Stromal cell of bone marrow (primary cell): ENCODE results near the gene PFKL.

Experiments used
- DNase-seq: peaks from one replicate; pipeline ENCODE4 v3.0.0-alpha.2; 2012; ENCODE audit warnings: low read depth

Gene PFKL

DNA sequence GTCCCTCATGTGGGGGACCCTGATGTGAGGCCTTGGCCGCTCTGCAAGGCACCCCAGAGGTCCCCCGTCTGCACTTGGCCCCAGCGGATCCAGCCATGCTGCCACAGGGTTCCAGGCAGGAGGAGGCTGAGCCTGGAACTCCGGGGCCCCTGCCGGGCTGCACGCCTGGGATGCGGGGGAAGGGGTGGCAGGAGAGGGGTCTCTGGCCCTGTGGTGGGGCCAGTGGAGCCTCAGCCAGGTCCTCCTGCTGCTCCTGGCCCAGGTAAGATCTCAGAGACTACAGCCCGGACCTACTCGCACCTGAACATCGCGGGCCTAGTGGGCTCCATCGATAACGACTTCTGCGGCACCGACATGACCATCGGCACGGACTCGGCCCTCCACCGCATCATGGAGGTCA is 12.9 kb downstream of the PFKL start:
- no peak for DNase-seq

GRCh38 chr21:44313451-44313850 is 13.6 kb downstream of the PFKL start:
- DNase-seq, result no peak

GRCh38 chr21:44314128-44314527 is 14.3 kb downstream of the PFKL start:
- no peak for DNase-seq

- no peak for DNase-seq
These were observed 14.7 kb downstream of the PFKL start for GRCh38 chr21:44314561-44314960.

DNA sequence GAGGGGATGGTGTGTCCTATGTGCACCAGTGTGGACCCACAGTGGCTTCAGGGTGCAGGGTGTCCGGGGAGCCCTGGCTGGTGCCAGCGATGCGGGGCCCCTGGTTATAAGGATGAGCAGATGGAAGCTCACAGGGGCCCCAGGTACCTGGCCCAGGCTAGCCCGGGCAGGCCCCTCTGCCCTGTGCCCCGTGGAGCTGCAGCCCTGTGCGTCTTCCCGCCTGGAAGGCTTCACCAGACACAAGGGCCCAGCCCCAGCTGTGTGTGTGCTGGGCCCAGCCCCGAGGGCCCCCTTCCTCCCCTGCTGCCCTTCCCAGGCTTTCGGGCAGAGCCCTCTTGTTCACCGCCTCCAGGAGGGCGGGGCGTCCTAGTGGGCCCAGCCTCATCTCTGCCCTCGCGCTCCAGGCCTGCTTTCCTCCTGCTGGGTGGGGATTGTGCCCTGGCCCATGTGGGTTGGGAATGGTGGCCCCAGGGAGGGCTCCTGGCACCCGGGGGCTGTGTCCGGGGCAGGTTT is 15.9 kb downstream of the PFKL start:
- DNase-seq, result no peak

- DNase-seq, result no peak
These were observed 16.5 kb downstream of the PFKL start for GRCh38 chr21:44316277-44316900.

- DNase-seq, result no peak
These were observed 17.5 kb downstream of the PFKL start for GRCh38 chr21:44317241-44317782.

DNA sequence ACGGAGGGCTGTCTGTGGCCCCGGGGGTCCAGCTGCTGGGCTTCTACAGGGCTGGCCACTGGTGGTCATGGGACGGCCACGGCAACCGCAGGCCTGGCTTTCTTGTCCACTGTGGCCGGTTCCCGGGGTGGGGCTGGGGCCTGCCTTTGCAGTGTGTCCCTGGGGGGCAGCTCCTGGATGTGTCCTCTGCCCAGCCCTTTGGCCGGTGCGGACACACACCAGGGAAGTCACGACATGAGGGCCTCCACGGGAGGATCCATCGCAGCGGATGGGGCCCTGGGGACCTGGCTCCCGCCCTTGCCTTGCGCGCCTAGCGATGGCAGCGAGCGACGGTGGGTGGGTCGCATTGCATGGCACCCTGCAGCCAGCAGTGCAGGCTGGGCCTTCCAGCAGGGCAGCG is 18.0 kb downstream of the PFKL start:
- no peak for DNase-seq

DNA sequence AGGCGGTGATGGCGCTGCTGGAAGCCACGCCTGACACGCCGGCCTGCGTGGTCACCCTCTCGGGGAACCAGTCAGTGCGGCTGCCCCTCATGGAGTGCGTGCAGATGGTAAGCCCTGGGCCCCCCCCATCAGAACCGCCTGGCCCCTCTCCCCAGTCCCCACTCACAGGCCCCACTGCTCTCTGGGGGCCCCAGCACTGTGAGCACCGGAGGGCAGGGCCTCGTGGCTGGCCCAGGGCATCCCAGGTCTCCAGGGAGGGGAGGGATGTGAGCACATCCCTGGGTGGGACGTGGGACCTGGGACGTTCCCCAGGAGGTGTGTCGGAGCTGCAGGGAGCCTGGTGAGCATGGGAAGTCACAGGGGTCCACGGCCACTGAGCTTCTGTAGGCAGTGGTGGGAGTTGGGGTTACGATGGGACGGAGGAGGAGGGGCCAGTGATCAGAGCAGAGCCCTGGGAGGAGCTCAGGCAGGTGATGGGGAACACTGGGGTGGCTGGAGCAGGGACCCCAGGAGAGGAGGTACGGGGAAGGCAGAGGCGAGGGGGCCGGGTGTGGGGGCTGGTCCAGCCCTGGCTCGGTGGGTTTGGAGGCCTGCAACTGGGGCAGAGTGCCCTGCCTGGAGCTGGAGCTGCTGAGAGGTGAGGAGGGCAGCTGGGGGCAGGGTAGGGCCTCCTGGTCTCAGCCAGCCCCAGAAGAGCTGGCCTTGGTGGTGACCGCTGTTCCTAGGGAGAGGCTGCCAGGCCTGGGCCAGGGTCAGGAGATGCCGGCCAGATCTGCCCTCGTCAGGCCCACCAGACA is 18.8 kb downstream of the PFKL start:
- DNase-seq, result no peak

GRCh38 chr21:44319407-44320065 is 19.7 kb downstream of the PFKL start:
- no peak for DNase-seq

GRCh38 chr21:44320847-44321246 is 21.0 kb downstream of the PFKL start:
- no peak for DNase-seq

- no peak for DNase-seq
These were observed 22.1 kb downstream of the PFKL start for GRCh38 chr21:44321846-44322450.

DNA sequence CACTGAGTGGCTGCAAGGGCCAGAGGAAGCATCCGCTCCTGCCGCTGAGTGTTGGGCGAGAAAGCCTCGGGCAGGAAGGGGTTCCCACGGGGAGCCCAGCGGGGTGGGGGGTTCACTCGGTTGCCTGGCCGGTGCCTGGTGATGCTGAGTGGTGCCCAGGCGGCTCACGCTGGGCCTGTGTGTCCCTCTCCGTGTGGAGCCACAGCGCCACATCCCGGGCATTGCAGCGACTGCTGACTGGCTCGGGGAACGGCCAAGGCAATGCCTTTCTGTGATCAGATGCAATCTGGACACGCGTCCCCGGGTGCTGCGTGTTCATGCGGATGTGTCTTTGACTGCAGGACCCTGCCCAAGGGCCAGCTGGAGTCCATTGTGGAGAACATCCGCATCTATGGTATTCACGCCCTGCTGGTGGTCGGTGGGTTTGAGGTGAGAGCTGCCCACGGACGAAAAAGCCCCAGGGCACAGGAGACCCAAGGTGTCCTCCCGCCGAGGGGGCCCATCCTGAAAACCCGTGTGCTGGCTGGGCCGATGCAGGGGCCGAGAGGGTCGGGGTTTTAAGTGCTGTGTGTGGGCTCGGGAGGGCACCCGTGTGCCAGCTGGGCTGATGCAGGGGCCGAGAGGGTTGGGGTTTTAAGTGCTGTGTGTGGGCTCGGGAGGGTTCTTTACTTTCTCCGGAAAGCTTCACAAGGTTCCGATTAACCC is 22.9 kb downstream of the PFKL start:
- DNase-seq, result no peak

- no peak for DNase-seq
These were observed 23.7 kb downstream of the PFKL start for GRCh38 chr21:44323591-44323990.

DNA sequence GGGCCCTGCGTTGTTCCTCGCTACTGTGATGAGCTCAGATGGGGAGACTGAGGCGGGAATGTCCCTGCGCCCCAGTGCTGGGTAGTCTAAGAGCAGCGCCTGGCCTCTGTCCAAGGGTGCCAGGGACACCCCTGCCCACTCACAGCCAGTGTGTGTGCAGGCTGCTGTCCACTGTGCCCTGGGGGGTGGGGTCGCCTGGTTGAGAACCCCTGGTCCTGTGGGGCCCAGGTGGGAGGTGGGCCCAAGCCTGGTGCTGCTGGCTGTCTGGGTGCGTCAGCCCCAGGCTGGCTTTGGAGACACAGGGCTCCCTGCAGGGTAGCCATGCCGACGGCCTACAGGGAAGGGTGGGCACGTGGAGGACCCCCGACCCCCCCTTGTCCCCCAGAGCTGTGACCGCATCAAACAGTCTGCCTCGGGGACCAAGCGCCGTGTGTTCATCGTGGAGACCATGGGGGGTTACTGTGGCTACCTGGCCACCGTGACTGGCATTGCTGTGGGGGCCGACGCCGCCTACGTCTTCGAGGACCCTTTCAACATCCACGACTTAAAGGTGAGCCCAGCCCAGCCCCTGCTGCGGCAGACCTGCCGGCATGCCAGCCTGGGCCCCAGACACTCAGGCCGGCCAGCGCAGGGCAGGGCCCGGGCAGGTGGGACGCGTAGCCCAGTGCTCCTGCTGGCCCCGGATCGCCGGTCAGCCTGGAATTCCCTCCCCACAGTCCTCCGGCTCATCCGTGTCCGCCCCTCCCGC is 24.4 kb downstream of the PFKL start:
- no peak for DNase-seq

DNA sequence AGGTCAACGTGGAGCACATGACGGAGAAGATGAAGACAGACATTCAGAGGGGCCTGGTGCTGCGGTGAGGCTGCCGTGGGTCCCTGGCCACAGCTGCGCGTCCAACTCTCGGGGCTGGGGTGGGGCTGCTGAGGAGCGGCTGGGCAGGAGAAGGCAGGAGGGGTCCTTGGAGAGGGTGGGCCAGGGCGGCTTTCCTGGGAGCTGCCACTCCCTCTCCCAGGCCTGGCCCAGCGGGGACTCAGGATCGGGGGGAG is 24.9 kb downstream of the PFKL start:
- DNase-seq, result no peak

DNA sequence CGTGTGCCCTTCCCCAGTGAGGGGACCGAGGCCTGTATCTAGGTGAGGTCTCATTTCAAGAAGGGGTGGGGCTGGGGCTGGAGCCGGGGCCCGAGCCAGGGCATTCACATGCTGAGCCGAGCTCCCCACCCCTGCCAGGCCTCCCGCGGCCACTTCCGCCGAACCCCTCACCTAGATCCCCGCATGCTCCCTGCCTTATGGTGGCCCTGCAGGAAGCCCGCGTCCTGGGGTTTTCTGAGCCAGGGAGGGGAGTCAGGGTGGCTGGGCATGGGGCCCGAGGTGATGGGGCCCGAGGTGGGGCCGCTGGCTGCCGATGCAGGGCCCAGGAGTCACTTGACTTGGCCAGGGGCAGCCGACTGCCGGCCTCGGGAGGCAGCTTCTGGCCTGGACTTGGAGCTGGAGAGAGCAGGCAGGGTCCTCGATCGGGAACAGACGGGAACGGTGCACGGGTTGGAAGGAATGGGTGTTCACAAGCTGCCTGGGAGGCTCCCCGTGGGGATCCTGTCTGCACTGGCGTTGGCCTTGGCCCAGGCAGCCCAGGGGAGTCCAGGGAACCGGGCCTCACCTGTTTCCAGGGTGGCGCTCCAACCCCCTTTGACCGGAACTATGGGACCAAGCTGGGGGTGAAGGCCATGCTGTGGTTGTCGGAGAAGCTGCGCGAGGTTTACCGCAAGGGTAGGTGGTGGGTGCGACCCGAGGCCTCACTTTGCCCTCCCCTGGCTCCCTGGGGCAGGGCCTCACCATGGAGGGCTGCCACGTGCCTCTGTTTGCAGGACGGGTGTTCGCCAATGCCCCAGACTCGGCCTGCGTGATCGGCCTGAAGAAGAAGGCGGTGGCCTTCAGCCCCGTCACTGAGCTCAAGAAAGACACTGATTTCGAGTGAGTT is 25.8 kb downstream of the PFKL start:
- no peak for DNase-seq

GRCh38 chr21:44326272-44326647 is 26.4 kb downstream of the PFKL start:
- no peak for DNase-seq

- DNase-seq, result no peak
These were observed 27.1 kb downstream of the PFKL start for GRCh38 chr21:44326716-44327602.
